Activated T-helper 17 cell treated with anti-CD3 and anti-CD28 coated beads, Interleukin-2, amount 50 U/mL, for 72 hours (primary cell): Measurements from ENCODE around the gene SPSB1. TPM values are rescaled to one million over a fixed set of nuclear protein-coding genes. Genes with fewer than 3 reads are reported as not detected.

ENCODE experiments used
- ATAC-seq: fragments of 150-1000 bp; cut with Tn5 transposase; replicated peaks from 2 replicates; pipeline ENCODE4 v1.10.0; 2021; ENCODE audit warnings: mild to moderate bottlenecking, moderate library complexity
- H3K27ac Mint-ChIP-seq: one replicate; pipeline ENCODE4 v1.8.0; 2022; ENCODE audit warnings: mixed read lengths
- H3K27me3 Mint-ChIP-seq: one replicate; pipeline ENCODE4 v1.8.0; 2022; ENCODE audit warnings: mixed read lengths
- H3K36me3 Mint-ChIP-seq: one replicate; pipeline ENCODE4 v1.8.0; 2022; ENCODE audit warnings: low read depth, mild to moderate bottlenecking, mixed read lengths
- H3K4me1 Mint-ChIP-seq: one replicate; pipeline ENCODE4 v1.8.0; 2022; ENCODE audit warnings: mixed read lengths
- H3K4me3 Mint-ChIP-seq: one replicate; pipeline ENCODE4 v1.8.0; 2022; ENCODE audit warnings: mild to moderate bottlenecking, mixed read lengths
- H3K9me3 Mint-ChIP-seq: one replicate; pipeline ENCODE4 v1.8.0; 2022; ENCODE audit warnings: mixed read lengths
- total RNA-seq, 2 donors: library from RNA; stranded (reverse); gene quantifications; one replicate each; pipeline ENCODE4 v1.2.3, GENCODE V29; 2022

Gene SPSB1
- total RNA-seq, 2 donors from 2014 or later, result 8.1 to 14.4 TPM

GRCh38 chr1:9352377-9353134 is 59.9 kb downstream of the SPSB1 start:
- peaks cover 6% of the 10 kb centered on the region for H3K36me3 Mint-ChIP-seq
- H3K4me3 Mint-ChIP-seq, result no peak overlapping the region
- no peaks in the 10 kb centered on the region for H3K27me3 Mint-ChIP-seq
- H3K4me1 Mint-ChIP-seq, result peaks cover 10% of the 10 kb centered on the region
- ATAC-seq, result no peak
- no peaks in the 10 kb centered on the region for H3K9me3 Mint-ChIP-seq
- H3K27ac Mint-ChIP-seq, result no peak overlapping the region

- ATAC-seq, result no peak
- Mint-ChIP-seq H3K27ac (no peak overlapping the region), H3K4me1 (peaks cover 6% of the 10 kb centered on the region), H3K27me3 (no peaks in the 10 kb centered on the region), H3K9me3 (no peaks in the 10 kb centered on the region), H3K4me3 (no peak overlapping the region), H3K36me3 (peaks cover 6% of the 10 kb centered on the region)
These were observed 62.8 kb downstream of the SPSB1 start for GRCh38 chr1:9355503-9355902.

- H3K4me3 Mint-ChIP-seq, result no peak overlapping the region
- peaks cover 6% of the 10 kb centered on the region for H3K4me1 Mint-ChIP-seq
- H3K9me3 Mint-ChIP-seq, result no peaks in the 10 kb centered on the region
- H3K36me3 Mint-ChIP-seq, result peaks cover 6% of the 10 kb centered on the region
- H3K27me3 Mint-ChIP-seq, result no peaks in the 10 kb centered on the region
- ATAC-seq, result no peak
- H3K27ac Mint-ChIP-seq, result no peak overlapping the region
These were observed 63.3 kb downstream of the SPSB1 start for GRCh38 chr1:9356021-9356420.

- H3K27me3 Mint-ChIP-seq, result no peaks in the 10 kb centered on the region
- no peak for ATAC-seq
- H3K4me1 Mint-ChIP-seq, result peaks cover 6% of the 10 kb centered on the region
- no peaks in the 10 kb centered on the region for H3K9me3 Mint-ChIP-seq
- no peak overlapping the region for H3K4me3 Mint-ChIP-seq
- no peak overlapping the region for H3K27ac Mint-ChIP-seq
- peaks cover 6% of the 10 kb centered on the region for H3K36me3 Mint-ChIP-seq
These were observed 64.3 kb downstream of the SPSB1 start for GRCh38 chr1:9356829-9357466.

GRCh38 chr1:9357958-9358357 is 65.3 kb downstream of the SPSB1 start:
- H3K4me3 Mint-ChIP-seq, result no peak overlapping the region
- ATAC-seq, result no peak
- H3K9me3 Mint-ChIP-seq, result no peaks in the 10 kb centered on the region
- H3K27me3 Mint-ChIP-seq, result no peaks in the 10 kb centered on the region
- no peak overlapping the region for H3K27ac Mint-ChIP-seq
- H3K36me3 Mint-ChIP-seq, result peaks cover 6% of the 10 kb centered on the region
- H3K4me1 Mint-ChIP-seq, result peaks cover 6% of the 10 kb centered on the region

GRCh38 chr1:9360371-9361064 is 67.8 kb downstream of the SPSB1 start:
- Mint-ChIP-seq H3K4me3 (no peak overlapping the region), H3K36me3 (peaks cover 6% of the 10 kb centered on the region), H3K27me3 (no peaks in the 10 kb centered on the region), H3K9me3 (no peaks in the 10 kb centered on the region), H3K4me1 (peaks cover 6% of the 10 kb centered on the region), H3K27ac (no peak overlapping the region)
- no peak for ATAC-seq

GRCh38 chr1:9361630-9362260 is 69.1 kb downstream of the SPSB1 start:
- Mint-ChIP-seq H3K27me3 (no peaks in the 10 kb centered on the region), H3K27ac (no peak overlapping the region), H3K36me3 (peaks cover 6% of the 10 kb centered on the region), H3K9me3 (no peaks in the 10 kb centered on the region), H3K4me3 (no peak overlapping the region), H3K4me1 (peaks cover 3% of the 10 kb centered on the region)
- no peak for ATAC-seq

GRCh38 chr1:9362488-9362887 is 69.8 kb downstream of the SPSB1 start:
- ATAC-seq, result no peak
- Mint-ChIP-seq H3K36me3 (no peaks in the 10 kb centered on the region), H3K9me3 (no peaks in the 10 kb centered on the region), H3K4me3 (no peak overlapping the region), H3K4me1 (peaks cover 2% of the 10 kb centered on the region), H3K27ac (no peak overlapping the region), H3K27me3 (no peaks in the 10 kb centered on the region)

GRCh38 chr1:9363061-9363471 is 70.4 kb downstream of the SPSB1 start:
- H3K4me3 Mint-ChIP-seq, result no peak overlapping the region
- H3K27me3 Mint-ChIP-seq, result no peaks in the 10 kb centered on the region
- H3K4me1 Mint-ChIP-seq, result peaks cover 5% of the 10 kb centered on the region
- H3K27ac Mint-ChIP-seq, result no peak overlapping the region
- H3K9me3 Mint-ChIP-seq, result no peaks in the 10 kb centered on the region
- ATAC-seq, result no peak
- H3K36me3 Mint-ChIP-seq, result no peaks in the 10 kb centered on the region

- no peaks in the 10 kb centered on the region for H3K9me3 Mint-ChIP-seq
- ATAC-seq, result no peak
- no peaks in the 10 kb centered on the region for H3K27me3 Mint-ChIP-seq
- no peak overlapping the region for H3K4me3 Mint-ChIP-seq
- H3K36me3 Mint-ChIP-seq, result no peaks in the 10 kb centered on the region
- H3K4me1 Mint-ChIP-seq, result peaks cover 5% of the 10 kb centered on the region
- H3K27ac Mint-ChIP-seq, result no peak overlapping the region
These were observed 73.6 kb downstream of the SPSB1 start for GRCh38 chr1:9366298-9366697.

GRCh38 chr1:9366943-9367780 is 74.5 kb downstream of the SPSB1 start:
- Mint-ChIP-seq H3K27me3 (no peaks in the 10 kb centered on the region), H3K36me3 (no peaks in the 10 kb centered on the region), H3K9me3 (no peaks in the 10 kb centered on the region), H3K27ac (no peak overlapping the region), H3K4me3 (no peak overlapping the region), H3K4me1 (peaks cover 5% of the 10 kb centered on the region)
- no peak for ATAC-seq

- Mint-ChIP-seq H3K27ac (no peak overlapping the region), H3K4me1 (peaks cover 5% of the 10 kb centered on the region), H3K4me3 (no peak overlapping the region), H3K9me3 (no peaks in the 10 kb centered on the region), H3K27me3 (no peaks in the 10 kb centered on the region), H3K36me3 (no peaks in the 10 kb centered on the region)
- no peak for ATAC-seq
These were observed 75.1 kb downstream of the SPSB1 start for GRCh38 chr1:9367806-9368205.

GRCh38 chr1:9368356-9368755 is 75.7 kb downstream of the SPSB1 start:
- H3K9me3 Mint-ChIP-seq, result no peaks in the 10 kb centered on the region
- no peaks in the 10 kb centered on the region for H3K27me3 Mint-ChIP-seq
- no peaks in the 10 kb centered on the region for H3K36me3 Mint-ChIP-seq
- H3K27ac Mint-ChIP-seq, result no peak overlapping the region
- no peak overlapping the region for H3K4me3 Mint-ChIP-seq
- H3K4me1 Mint-ChIP-seq, result peaks cover 5% of the 10 kb centered on the region
- ATAC-seq, result no peak
